C4-2B (cell line): ENCODE measurements around the gene ARL15.

Experiments used
- ZFX ChIP-seq: fragments of 450-650 bp; IDR thresholded peaks from 2 replicates; pipeline ENCODE4 v1.6.1; 2017
- TF ChIP-seq, protein P1 (sequence below): fragments of 450-650 bp; conservative IDR thresholded peaks from 2 replicates; pipeline ENCODE4 v1.5.1; 2017; ENCODE audit warnings: mild to moderate bottlenecking

DNA sequence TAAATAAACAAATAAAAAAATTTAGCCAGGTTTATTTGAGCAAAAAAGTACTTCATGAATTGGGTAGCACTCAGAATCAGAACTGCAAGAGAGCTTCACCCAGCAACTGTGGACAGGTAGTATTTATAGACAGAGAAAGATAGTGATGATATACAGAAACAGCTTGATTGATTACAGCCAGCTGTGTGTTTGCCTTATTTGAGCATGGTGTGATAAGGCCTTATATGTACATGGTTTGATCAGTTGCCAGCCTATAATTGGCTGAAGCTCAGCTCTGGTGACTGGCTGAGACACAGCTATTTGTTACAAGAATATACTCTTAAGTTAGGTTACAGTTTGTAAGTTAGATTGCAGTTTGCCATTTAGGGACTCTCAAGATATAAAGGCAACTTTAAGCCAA is 34.3 kb upstream of the ARL15 start:
- TF ChIP-seq, protein P1, sequence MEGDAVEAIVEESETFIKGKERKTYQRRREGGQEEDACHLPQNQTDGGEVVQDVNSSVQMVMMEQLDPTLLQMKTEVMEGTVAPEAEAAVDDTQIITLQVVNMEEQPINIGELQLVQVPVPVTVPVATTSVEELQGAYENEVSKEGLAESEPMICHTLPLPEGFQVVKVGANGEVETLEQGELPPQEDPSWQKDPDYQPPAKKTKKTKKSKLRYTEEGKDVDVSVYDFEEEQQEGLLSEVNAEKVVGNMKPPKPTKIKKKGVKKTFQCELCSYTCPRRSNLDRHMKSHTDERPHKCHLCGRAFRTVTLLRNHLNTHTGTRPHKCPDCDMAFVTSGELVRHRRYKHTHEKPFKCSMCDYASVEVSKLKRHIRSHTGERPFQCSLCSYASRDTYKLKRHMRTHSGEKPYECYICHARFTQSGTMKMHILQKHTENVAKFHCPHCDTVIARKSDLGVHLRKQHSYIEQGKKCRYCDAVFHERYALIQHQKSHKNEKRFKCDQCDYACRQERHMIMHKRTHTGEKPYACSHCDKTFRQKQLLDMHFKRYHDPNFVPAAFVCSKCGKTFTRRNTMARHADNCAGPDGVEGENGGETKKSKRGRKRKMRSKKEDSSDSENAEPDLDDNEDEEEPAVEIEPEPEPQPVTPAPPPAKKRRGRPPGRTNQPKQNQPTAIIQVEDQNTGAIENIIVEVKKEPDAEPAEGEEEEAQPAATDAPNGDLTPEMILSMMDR: no peak
- no peak for TF ChIP-seq ZFX
